KMS-11 (cell line): ENCODE results near the gene DHRS9.

Experiments used
- H2AFZ ChIP-seq: fragments of 200-600 bp; sonication (generic); 2 replicates; pipeline ENCODE4 v1.6.1; 2016; ENCODE audit warnings: antibody characterized with exemption, mixed run types, low read depth
- H3K27ac ChIP-seq: fragments of 200-600 bp; sonication (generic); 2 replicates; pipeline ENCODE4 v1.6.1; 2016; ENCODE audit warnings: mild to moderate bottlenecking, mixed run types
- H3K27me3 ChIP-seq: fragments of 200-600 bp; sonication (generic); 2 replicates; pipeline ENCODE4 v1.6.1; 2017; ENCODE audit warnings: mild to moderate bottlenecking, low read depth, mixed run types, moderate library complexity; ENCODE audit not compliant: insufficient read depth
- H3K36me3 ChIP-seq: fragments of 200-600 bp; sonication (generic); 2 replicates; pipeline ENCODE4 v1.6.1; 2017; ENCODE audit warnings: mild to moderate bottlenecking, mixed run types; ENCODE audit not compliant: insufficient read depth
- H3K4me1 ChIP-seq: fragments of 200-600 bp; sonication (generic); 2 replicates; pipeline ENCODE4 v1.6.1; 2016; ENCODE audit warnings: mild to moderate bottlenecking, low read depth, mixed run types; ENCODE audit not compliant: poor library complexity, severe bottlenecking
- H3K4me2 ChIP-seq: fragments of 200-600 bp; sonication (generic); 2 replicates; pipeline ENCODE4 v1.7.0; 2016; ENCODE audit warnings: mild to moderate bottlenecking, mixed run types
- H3K4me3 ChIP-seq: fragments of 200-600 bp; sonication (generic); IDR thresholded peaks from 2 replicates; pipeline ENCODE4 v1.6.1; 2017; ENCODE audit warnings: low read depth, low read length, mixed read lengths; ENCODE audit not compliant: insufficient read depth
- H3K79me2 ChIP-seq: fragments of 200-600 bp; sonication (generic); 2 replicates; pipeline ENCODE4 v1.6.1; 2016; ENCODE audit warnings: low read depth, mixed run types; ENCODE audit not compliant: insufficient read depth
- H3K9ac ChIP-seq: fragments of 200-600 bp; sonication (generic); 2 replicates; pipeline ENCODE4 v1.6.1; 2016; ENCODE audit warnings: mild to moderate bottlenecking, mixed run types
- H4K20me1 ChIP-seq: fragments of 200-600 bp; sonication (generic); 2 replicates; pipeline ENCODE4 v1.6.1; 2016; ENCODE audit warnings: mild to moderate bottlenecking, mixed run types; ENCODE audit not compliant: insufficient read depth
- TF ChIP-seq, protein P1 (sequence below): fragments of 200-600 bp; sonication (generic); conservative IDR thresholded peaks from 2 replicates; pipeline ENCODE4 v1.6.1; 2017; ENCODE audit warnings: low read depth, mild to moderate bottlenecking, antibody characterized with exemption, low read length, moderate library complexity, mixed read lengths

Gene DHRS9

DNA sequence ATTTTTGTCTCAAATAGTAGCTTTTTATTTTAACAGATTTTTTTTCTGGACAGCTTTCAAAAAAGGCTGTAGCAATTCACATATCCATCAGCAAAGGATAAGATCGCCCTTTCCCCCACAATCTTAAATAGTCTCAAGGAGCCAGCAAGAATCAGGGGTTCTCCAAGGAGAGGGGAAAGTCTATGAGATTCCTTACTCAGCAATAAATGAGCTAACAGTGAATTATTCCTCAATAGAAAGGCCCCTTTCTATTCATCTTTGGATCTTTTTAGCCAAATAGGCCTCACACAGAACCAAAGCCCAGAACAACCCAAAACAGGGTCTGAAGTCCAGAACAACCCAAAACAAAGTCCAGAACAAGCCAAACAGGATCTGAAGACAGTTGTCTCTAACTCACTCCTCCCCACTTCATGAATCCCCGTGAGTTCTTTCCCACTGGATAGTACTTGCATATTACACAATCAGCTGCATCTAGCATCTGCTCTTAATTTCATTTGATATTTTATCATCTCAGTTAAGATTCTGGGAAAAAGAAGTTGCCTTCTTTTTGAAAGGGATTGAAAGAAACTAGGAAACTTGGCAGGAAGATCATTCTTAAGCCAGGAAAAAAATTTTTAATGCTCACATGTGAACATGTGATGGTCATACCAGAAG lies 3.4 kb upstream of the DHRS9 start:
- Histone ChIP-seq H2AFZ (no peak overlapping the region), H3K36me3 (no peaks in the 10 kb centered on the region), H3K79me2 (no peaks in the 10 kb centered on the region), H3K27ac (no peak overlapping the region), H3K4me3 (no peak overlapping the region), H3K27me3 (no peaks in the 10 kb centered on the region), H4K20me1 (no peaks in the 10 kb centered on the region), H3K4me2 (no peak overlapping the region), H3K4me1 (no peaks in the 10 kb centered on the region), H3K9ac (no peak overlapping the region)
- TF ChIP-seq, protein P1, sequence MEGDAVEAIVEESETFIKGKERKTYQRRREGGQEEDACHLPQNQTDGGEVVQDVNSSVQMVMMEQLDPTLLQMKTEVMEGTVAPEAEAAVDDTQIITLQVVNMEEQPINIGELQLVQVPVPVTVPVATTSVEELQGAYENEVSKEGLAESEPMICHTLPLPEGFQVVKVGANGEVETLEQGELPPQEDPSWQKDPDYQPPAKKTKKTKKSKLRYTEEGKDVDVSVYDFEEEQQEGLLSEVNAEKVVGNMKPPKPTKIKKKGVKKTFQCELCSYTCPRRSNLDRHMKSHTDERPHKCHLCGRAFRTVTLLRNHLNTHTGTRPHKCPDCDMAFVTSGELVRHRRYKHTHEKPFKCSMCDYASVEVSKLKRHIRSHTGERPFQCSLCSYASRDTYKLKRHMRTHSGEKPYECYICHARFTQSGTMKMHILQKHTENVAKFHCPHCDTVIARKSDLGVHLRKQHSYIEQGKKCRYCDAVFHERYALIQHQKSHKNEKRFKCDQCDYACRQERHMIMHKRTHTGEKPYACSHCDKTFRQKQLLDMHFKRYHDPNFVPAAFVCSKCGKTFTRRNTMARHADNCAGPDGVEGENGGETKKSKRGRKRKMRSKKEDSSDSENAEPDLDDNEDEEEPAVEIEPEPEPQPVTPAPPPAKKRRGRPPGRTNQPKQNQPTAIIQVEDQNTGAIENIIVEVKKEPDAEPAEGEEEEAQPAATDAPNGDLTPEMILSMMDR = no peak

DNA sequence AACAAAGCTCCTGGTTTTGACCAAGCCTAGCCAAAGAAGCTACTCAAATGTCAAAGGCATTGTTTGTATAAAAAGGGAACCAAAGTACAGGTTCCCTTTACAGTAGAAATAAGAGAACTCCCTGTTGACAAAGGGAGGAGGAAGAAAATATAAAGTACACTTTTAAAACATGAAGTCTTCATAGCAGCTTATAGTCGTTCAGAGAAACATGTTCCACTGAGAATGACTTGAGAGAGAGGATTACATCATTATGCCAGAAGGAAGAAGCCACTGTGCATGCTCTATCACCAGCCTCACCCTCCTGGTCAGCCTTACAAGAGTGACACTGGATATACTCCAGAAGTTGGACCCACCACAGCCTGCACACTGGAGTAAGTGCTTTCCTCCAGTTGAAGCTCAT lies 2.5 kb upstream of the DHRS9 start:
- Histone ChIP-seq H3K27ac (no peak overlapping the region), H3K4me3 (no peak overlapping the region), H4K20me1 (no peaks in the 10 kb centered on the region), H3K4me2 (no peak overlapping the region), H2AFZ (no peak overlapping the region), H3K27me3 (no peaks in the 10 kb centered on the region), H3K4me1 (no peaks in the 10 kb centered on the region), H3K79me2 (no peaks in the 10 kb centered on the region), H3K36me3 (no peaks in the 10 kb centered on the region), H3K9ac (no peak overlapping the region)
- TF ChIP-seq, protein P1 = no peak

DNA sequence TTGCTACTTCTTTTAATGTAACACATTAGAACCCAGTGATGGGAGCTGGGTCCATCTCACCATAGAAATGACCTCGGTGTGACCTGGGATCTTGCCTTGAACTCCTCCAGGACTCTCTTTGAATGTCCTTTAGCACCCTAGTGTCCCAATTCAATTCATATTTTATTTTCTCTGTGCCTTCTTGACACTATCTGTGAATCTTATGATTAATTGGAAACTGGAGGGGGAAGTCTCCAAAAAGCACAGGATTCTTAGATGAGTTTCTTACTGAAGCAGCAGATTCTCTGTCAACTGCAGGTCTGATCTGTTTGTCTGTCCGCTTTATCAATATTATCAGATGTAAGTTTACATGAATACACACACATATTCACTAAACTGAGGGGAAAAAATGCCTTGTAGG lies 470 bp downstream of the DHRS9 start:
- Histone ChIP-seq H3K4me3 (no peak overlapping the region), H3K27ac (no peak overlapping the region), H3K4me2 (no peak overlapping the region)

DNA sequence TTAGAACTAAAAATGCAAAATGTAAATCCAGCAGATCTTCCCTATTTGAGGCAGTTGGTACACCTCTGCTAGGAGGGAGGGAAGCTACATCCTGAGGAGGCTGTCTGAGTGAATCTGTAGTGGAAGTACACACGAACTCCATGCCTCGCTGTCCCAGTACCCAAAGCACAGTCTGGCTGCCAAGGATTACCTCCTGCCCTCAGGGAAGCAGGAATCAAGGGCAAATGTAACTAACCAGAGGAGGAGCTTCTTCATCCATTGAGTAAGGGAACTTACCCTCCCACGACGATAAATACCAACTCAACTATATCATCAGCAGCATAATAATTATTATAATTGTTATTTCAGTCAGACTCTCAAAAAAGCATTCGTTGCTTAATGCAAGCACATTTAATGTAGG lies 2.1 kb downstream of the DHRS9 start:
- Histone ChIP-seq H3K27ac (no peak overlapping the region), H2AFZ (no peak overlapping the region), H3K27me3 (no peaks in the 10 kb centered on the region), H4K20me1 (no peaks in the 10 kb centered on the region), H3K4me3 (no peak overlapping the region), H3K4me1 (no peaks in the 10 kb centered on the region), H3K79me2 (no peaks in the 10 kb centered on the region), H3K36me3 (no peaks in the 10 kb centered on the region), H3K9ac (no peak overlapping the region), H3K4me2 (no peak overlapping the region)
- TF ChIP-seq, protein P1 = no peak

More for the DNA sequence above, 470 bp downstream of the DHRS9 start:
- TF ChIP-seq, protein P1 = no peak
- no peaks in the 10 kb centered on the region for H3K27me3 ChIP-seq
- H4K20me1 ChIP-seq = no peaks in the 10 kb centered on the region
- no peaks in the 10 kb centered on the region for H3K4me1 ChIP-seq
- H3K79me2 ChIP-seq = no peaks in the 10 kb centered on the region
- H3K9ac ChIP-seq = no peak overlapping the region
- H3K36me3 ChIP-seq = no peaks in the 10 kb centered on the region
- no peak overlapping the region for H2AFZ ChIP-seq
